ENCODE results near the gene MRPL3. TPM values are rescaled to one million over a fixed set of nuclear protein-coding genes. Genes with fewer than 3 reads are reported as not detected.

MRPL3 gene
- total RNA-seq, 1 donor from 2014 or later, result 47.7 TPM

- intact Hi-C loops (cut with DNase I), result no loop called here
- no peak for DNase-seq (ENCODE audit: low spot score)
These were observed 70.3 kb downstream of the MRPL3 start for GRCh38 chr3:131432441-131432840.

DNA sequence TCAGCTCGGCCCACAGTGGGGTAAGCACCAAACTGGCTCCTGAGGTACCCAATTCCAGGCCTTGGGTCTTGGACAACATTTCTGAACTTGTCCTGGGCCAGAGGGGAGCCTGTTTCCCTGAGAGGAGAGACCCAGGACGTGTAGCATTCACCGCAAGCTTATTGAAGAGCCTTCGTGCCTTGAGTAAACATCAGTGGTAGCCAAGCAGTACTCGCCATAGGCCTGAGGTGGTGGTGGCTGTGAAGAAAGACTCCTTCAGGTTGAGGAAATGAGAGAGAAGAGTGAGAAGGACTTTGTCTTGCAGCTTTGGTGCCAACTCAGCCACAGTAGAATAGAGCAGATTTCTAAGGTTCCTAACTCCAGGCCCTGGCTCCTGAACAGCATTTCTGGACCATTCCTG is 71.0 kb downstream of the MRPL3 start:
- intact Hi-C loops (cut with DNase I), result no loop called here
- DNase-seq (ENCODE audit: low spot score), result no peak

GRCh38 chr3:131427226-131427625 is 75.5 kb downstream of the MRPL3 start:
- no peak for DNase-seq (ENCODE audit: low spot score)
- intact Hi-C loops (cut with DNase I), result no loop called here

DNA sequence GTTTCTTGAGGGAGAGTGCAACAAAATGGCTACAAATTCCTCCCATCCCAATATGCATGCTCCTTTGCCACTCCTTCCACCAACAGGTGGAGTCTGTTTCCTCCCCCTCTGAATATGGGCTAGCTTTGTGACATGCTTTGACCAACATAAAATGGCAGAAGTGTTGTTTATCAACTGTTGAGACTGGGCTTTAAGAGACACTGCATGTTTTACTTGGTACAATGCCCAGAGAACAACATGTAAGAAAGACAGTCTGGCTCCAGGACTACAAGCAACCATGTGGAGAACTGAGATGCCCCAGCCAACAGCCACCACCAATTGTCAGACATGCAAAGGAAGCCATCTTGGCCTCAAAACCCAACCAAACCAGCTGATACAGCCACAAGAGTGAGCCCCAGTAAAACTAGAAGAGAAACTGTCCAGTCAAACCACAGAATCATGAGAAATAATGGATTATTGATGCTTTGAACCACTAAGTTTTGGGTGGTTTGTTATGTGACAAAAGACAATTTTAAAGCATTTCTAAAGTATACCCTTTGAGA is 80.7 kb downstream of the MRPL3 start:
- no peak for DNase-seq (ENCODE audit: low spot score)
- intact Hi-C loops (cut with DNase I), result no loop called here

- intact Hi-C loops (cut with DNase I), result no loop called here
- no peak for DNase-seq (ENCODE audit: low spot score)
These were observed 81.5 kb downstream of the MRPL3 start for GRCh38 chr3:131421301-131421700.

GRCh38 chr3:131417751-131418150 is 85.0 kb downstream of the MRPL3 start:
- intact Hi-C loops (cut with DNase I), result no loop called here
- DNase-seq (ENCODE audit: low spot score), result no peak

Other genes with a start within 250 kb of the MRPL3 start
- gene NUDT16, start 121.2 kb downstream of the MRPL3 start, total RNA-seq, result 46.7 TPM

Data from cardiac septum (tissue), 1 donor.